Hematopoietic multipotent progenitor cell treated with erythropoietin and hydrocortisone succinate and interleukin-3 and kit ligand, for 15 days (in vitro differentiated cells): ENCODE results near the gene NOS2.
"Not testable (repeated sequence)": the region's sequence is repeated elsewhere in the genome, so short reads cannot be mapped to it uniquely, and the experiment has no call there.

Experiments
- DNase-seq: peaks from one replicate; pipeline ENCODE4 v3.0.0-alpha.2; 2015; ENCODE audit warnings: low spot score

The NOS2 gene

DNA sequence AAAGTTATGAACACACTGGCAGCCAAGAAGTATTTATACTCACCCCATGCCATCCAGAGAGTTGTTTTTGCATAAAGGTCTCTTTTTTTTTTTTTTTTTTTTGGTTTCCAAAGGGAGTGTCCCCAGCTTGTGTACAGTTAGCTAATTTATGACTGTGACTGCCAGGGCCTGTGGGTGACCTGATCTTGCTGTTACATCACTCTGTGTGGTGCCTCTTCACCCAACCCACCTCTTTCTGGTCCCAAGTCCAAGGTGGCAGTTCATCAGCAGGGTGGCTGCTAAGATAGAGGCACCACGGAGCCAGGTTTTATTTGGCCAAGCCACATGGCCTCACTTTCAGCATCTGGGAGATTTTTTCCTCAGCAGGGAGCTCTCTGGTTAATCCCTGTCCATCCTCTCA lies at the start of gene NOS2:
Gene NOS2 (minus strand): TSS at position 8 of the 400 bp plus-strand sequence. CDS start 1,720 bp downstream, outside the sequence.
- DNase-seq, result no peak

DNA sequence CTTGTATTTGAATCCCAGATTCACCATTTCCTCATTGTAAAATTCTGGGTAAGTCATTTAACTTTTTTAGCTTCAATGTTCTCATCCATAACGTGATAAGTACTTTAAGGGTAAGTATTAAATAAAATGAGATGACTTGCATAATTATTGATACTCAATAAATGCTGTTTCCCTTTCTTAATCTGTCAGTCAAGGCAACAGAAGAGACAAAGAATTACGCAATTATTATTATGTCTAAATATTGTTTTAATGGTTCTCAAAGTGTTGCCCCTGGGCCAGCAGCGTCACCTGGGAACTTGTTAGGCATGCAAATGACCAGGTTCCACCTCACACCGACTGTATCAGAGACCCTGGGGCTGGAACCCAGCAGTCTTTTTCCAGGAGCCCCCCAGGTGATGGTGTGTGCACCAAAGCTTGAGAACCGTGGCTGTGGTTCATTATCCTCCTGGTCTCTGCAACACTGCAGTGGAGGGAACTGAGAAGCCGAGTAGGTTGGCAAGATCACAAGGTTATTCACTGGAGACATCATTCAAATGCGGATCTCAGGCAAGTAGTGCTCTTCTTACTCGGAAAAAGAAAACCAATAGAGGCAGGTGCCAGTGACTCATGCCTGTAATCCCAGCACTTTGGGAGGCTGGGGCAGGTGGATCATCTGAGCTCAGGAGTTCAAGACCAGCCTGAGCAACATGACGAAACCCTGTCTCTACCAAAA lies 49.3 kb upstream of the NOS2 start:
- no peak for DNase-seq

GRCh38 chr17:27848931-27849330 lies 48.6 kb upstream of the NOS2 start:
- DNase-seq, result no peak

DNA sequence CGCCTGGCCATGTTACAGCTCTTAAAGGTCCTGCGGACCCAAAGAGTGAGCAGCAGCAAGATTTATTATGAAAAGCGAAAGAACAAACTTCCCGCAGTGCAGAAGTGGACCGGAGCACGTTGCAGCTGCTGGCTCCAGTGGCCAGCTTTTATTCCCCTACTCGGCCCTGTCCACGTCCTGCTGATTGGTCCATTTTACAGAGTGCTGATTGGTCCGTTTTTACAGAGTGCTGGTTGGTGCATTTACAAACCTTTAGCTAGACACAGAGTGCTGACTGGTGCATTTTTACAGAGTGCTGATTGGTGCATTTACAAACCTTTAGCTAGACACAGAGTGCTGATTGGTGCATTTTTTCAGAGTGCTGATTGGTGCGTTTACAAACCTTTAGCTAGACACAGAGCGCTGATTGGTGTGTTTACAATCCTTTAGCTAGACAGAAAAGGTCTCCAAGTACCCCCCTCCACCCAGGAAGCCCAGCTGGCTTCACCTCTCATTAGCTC lies 46.5 kb upstream of the NOS2 start:
- DNase-seq, result not testable (repeated sequence)

DNA sequence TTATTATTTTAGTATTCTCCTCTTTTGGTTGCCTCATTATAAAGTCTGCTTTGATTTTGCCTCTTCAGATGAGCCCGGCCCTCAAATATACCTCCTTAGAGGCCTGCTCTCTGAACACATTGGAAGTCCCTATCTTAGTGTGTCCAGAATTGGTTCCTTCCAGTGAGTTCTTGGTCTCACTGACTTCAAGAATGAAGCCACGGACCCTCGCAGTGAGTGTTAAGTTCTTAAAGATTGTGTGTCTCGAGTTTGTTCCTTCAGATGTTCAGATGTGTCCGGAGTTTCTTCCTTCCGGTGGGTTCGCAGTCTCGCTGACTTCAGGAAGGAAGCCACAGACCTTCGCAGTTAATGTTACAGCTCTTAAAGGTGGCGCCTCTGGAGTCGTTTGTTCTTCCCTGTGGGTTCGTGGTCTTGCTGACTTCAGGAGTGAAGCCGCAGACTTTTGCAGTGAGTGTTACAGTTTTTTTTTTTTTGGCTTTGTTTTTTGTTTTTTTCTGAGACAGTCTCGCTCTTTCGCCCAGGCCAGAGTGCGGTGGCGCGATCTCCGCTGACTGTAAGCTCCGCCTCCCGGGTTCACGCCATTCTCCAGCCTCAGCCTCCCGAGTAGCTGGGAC lies 45.8 kb upstream of the NOS2 start:
- no peak for DNase-seq

DNA sequence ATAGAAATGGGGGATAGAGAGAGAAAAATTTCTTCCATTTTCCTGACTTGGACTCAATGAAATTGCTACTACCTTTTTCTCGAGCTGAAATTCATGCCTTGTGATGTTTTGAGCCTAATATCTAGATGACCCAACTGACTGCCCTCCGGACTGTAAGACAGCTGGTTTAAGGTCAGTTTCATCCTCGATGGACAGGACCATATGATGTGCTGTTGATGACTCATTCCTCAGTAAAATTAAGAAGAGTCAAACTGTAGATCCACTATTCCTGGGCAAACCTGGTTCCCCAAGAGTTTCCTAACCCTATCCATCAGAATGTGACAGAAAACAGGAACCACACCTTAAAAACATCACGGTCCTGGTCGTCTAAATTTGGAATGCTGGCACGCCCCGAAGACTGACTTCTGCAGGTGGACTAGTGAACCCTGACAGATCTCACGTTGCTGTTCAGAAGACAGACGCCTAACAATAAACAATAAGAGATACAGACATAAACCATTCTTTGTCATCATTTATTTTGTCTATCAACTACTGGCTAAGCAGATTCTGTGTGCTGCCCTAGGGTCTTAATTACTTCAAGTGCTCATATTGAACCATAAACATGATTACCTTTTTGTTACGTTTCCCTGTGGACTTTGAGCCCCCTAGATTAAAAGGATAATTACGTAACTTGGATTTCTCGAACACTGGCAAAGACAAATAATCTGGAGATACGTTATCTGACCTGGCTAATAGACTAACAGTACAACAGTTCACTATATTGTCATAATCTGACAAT lies 45.1 kb upstream of the NOS2 start:
- DNase-seq, result no peak

DNA sequence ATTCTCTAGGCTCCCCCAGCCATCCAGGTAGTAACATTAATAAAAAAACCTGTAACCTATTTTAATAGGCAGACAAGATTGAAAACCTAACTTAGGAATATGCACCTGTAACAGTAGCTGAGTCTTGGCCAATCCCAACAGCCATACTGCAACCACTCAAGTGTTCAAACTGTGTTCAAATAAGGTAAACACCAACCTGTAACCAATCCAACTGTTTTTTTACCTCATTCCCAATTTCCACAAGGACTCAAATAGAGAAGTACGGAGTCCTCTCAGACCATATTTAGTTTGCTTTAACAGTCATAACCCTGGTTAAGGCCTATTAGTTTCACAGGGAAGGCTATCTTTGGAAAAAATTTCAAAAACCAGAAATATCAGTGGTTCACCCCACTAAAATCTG lies 40.4 kb upstream of the NOS2 start:
- no peak for DNase-seq

DNA sequence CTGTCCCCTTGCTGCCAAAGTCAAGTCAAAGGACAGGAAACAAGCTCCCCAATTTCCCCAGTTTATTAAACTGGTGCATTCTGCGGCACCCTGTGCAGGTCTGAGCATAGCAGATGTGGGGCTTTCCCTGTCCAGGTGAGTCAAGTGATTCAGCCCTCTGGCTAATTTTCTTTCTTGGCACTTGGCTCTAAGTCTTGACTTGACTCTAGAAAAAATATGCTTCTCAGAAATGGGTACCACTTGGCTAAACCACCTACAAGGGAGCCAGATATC lies 40.0 kb upstream of the NOS2 start:
- not testable (repeated sequence) for DNase-seq

DNA sequence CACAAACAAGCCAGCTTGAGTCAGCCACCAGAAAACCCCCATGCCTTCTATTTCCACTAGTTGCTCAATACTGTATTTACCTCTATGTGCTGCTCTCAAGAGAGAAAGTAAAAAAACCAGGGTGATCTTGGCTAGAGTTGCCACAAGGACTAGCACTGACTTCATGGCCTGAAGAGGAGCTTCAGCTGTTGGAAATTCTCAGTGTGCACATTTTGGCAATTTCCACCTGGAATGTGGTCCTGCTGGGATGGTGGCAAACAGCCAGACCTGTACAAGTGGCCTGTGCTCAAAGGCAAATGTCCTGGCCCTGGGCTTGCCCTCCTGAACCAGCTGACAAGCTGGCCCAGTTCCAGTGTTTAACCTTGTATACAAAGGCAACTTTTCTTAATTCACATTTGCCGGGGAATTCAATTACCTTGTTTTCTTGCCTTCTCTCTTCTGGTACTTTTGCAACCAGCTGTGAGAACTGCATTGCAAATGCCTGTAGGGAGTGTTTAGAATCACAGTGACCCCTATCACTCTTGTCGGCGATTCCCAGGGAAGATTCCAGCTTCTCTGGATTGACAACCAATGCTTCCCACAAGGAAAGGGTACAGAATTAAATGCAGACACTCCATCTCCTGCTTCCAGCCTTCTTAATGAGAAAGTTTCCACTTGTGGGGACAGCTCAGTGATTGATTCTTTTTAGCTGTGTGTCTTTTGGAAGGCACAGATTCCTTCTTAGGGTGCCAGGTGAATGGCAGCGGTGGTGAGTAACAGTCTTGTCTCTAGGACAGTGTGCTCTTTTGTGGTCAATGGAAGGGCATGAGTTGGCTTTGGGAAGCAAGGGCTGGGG lies 39.5 kb upstream of the NOS2 start:
- not testable (repeated sequence) for DNase-seq

DNA sequence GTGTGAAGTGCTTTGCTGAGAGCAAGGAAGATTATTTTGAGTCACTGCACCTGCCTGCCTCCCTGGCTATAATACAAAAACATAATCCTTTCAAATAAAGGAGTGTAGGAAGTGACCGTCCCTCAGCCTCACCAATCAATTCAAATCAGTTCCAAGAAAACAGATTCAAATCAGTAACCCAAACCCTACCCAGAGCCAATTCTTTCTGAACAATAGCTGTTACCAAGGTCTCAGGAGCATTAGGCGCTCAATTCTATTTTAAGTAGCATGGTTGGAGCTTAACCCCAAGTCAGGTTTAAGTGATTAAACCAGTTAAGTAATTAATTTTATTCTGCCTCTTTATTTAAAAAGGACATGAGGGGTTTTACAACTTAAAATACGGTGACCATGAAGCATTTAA lies 38.3 kb upstream of the NOS2 start:
- not testable (repeated sequence) for DNase-seq

DNA sequence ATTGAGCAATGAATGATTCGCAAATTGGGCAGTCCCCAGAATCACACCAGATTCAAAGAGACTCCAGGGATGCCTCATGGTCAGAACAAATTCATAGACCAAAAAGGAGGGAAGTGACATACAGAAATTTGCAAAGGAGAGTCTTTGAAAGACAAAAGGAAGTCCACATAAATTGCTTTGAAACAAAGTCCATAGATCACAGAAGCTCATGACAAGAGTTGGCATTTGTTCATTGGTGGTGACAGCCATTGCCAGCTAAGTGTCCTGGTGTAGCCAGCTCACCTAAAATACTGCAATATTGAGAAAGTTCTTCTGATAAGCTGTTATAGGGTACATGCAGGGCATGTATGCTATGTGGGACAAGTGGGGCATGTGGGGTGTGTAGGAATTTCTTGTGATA lies 37.4 kb upstream of the NOS2 start:
- DNase-seq, result not testable (repeated sequence)

DNA sequence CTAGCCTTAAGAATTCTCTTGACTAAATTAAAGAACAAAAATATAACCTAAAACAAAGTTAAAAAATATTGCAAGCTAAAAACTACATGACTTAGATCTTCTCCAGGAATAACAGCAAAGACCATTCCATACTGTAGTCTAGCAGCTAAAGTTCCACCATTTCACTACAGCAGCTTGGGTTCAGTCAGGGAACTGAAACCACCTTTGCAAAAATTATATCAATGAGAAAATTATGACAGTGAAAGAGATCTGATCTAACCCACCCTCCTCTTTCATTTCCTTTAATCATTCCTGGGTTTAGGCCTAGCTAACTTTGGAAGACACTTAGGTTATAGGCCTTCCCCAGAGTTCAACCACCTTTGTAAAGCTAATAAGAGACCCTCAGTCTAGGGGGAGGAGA lies 36.3 kb upstream of the NOS2 start:
- no peak for DNase-seq

GRCh38 chr17:27834571-27834970 lies 34.2 kb upstream of the NOS2 start:
- DNase-seq, result no peak

DNA sequence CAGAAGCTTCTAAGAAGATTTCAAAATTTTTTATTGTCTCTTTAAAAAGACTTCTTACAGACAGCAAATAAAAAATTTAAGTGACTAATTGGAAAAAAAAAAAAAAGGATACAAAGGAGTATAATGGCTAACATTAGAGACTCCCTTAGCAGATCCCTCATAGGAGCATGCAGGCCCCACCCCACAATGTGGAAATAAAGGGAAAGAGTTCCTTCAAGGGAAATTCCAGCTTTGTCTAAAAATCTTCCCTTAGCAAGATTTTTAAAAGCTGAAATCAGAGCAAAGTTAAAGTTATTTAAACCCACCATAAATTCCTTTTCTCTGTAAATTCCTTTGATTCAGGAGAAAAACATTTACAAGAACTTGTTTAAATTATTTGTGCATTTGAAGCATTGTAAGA lies 32.5 kb upstream of the NOS2 start:
- no peak for DNase-seq

GRCh38 chr17:27829888-27830287 lies 29.6 kb upstream of the NOS2 start:
- DNase-seq, result not testable (repeated sequence)

- DNase-seq, result not testable (repeated sequence)
Observed at GRCh38 chr17:27829143-27829711, 28.9 kb upstream of the NOS2 start.

GRCh38 chr17:27825459-27825858 lies 25.1 kb upstream of the NOS2 start:
- DNase-seq, result no peak

- DNase-seq, result no peak
Observed at GRCh38 chr17:27824745-27825144, 24.4 kb upstream of the NOS2 start.

DNA sequence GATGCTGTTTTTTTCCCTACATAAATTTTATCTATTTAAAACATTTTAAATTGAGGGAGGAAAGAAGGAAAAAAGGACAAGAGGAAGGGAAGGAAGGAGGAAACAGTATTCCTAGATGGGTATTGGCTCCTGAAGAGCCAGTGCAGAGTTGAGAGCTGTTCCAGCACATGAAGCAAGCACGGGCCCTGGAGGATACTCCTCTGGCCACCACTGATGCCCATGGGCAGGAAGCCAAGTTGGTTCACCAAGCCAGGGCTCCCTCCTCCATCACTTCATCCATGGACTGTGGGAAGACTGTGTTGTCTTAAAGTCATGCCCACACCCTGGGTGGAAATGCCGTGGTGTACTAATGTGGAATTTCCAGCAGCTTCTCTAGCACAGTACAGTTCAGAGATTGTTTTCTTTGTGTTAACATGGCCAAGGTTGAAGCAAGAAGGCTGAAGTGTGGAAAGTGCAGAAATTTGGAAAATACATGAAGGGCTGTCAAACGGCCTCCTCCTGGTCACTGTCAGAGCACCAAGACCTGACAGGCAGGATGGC lies 23.9 kb upstream of the NOS2 start:
- DNase-seq, result no peak

DNA sequence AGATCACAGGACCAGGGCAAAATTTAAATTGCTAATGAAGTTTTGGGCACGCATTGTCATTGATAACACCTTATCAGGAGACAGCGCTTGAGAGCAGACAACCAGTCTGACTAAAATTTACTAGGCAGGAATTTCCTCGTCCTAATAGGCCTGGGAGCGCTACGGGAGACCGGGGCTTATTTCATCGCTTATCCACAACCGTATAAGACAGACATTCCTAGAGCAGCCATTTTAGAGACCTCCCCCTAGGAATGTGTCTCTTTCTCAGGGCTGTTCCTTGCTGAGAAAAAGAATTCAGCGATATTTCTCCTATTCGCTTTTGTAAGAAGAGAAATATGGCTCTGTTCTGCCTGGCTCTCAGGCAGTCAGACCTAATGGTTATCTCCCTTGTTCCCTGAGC lies 21.8 kb upstream of the NOS2 start:
- not testable (repeated sequence) for DNase-seq

- no peak for DNase-seq
Observed at GRCh38 chr17:27821318-27821717, 21.0 kb upstream of the NOS2 start.

DNA sequence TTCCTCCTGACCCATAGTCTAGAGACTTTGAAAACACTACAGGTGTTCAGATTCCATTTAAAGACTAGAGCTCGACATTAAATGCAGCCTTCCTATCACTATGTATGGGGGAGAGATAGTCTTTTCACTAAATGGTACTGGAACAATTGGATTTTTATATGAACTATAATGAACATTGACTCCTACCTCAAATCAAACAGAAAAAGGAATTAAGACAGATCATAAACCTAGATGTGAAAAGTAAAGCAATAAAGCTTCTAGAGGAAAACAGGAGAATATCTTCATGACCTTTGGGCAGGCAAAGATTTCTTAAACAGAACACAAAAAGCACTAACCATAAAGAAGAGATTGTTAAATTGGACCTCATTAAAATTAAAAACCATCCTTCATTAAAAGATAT lies 18.8 kb upstream of the NOS2 start:
- no peak for DNase-seq
